Left lobe of liver (tissue), 2 donors: ENCODE data around the gene ECD. TPM values are rescaled to one million over a fixed set of nuclear protein-coding genes. Genes with fewer than 3 reads are reported as not detected.

ENCODE experiments used
- ATAC-seq: fragments of 200-7000 bp; cut with Tn5 transposase; one replicate; pipeline ENCODE4 v1.9.1; 2020; ENCODE audit warnings: mild to moderate bottlenecking, moderate library complexity
- DNase-seq: peaks from one replicate; pipeline ENCODE4 v3.0.0-alpha.2; 2020; ENCODE audit warnings: low spot score
- total RNA-seq: library from RNA; stranded (reverse); gene quantifications from one replicate; pipeline ENCODE4 v1.2.1, GENCODE V29; 2021
- donor health status: DM: no; HTN: no; CAD: no; lungs with moderate emphysema.
- donor health status: DM: no; HTN: yes; CAD: no.

Gene ECD
- total RNA-seq, 1 donor from 2014 or later, result 9.1 TPM

GRCh38 chr10:73099141-73099540 is 68.7 kb downstream of the ECD start:
- ATAC-seq (no peak), DNase-seq (no peak)

- no peak for ATAC-seq
Measured at GRCh38 chr10:73097305-73097670, 70.5 kb downstream of the ECD start.

GRCh38 chr10:73096449-73097304 is 71.1 kb downstream of the ECD start, which contains the start of gene P4HA1:
TSS of gene P4HA1 (minus strand) at chr10:73096866. CDS start at chr10:73074883, 21,983 bp downstream.
- peak; percentile 100 for DNase-seq
- ATAC-seq, result peak; percentile 93

More at GRCh38 chr10:73097305-73097670, 70.5 kb downstream of the ECD start:
- no peak for DNase-seq

- DNase-seq, result peak; percentile 71
- ATAC-seq, result peak; percentile 62
Measured at GRCh38 chr10:73096041-73096448, 71.8 kb downstream of the ECD start.

GRCh38 chr10:73095481-73096021 is 72.3 kb downstream of the ECD start:
- DNase-seq, result no peak
- ATAC-seq, result no peak

- ATAC-seq (no peak), DNase-seq (no peak)
Measured at GRCh38 chr10:73094986-73095480, 72.8 kb downstream of the ECD start.

GRCh38 chr10:73093922-73094850 is 73.6 kb downstream of the ECD start:
- DNase-seq, result no peak

GRCh38 chr10:73092830-73093229 is 75.0 kb downstream of the ECD start:
- ATAC-seq, result no peak
- DNase-seq, result no peak

More at GRCh38 chr10:73093922-73094850, 73.6 kb downstream of the ECD start:
- ATAC-seq, result no peak

GRCh38 chr10:73088304-73088703 is 79.5 kb downstream of the ECD start:
- no peak for DNase-seq
- no peak for ATAC-seq

GRCh38 chr10:73086816-73087215 is 81.0 kb downstream of the ECD start:
- peak; percentile 46 for ATAC-seq

GRCh38 chr10:73084209-73084608 is 83.6 kb downstream of the ECD start:
- no peak for ATAC-seq

More at GRCh38 chr10:73086816-73087215, 81.0 kb downstream of the ECD start:
- no peak for DNase-seq

More at GRCh38 chr10:73084209-73084608, 83.6 kb downstream of the ECD start:
- DNase-seq, result no peak

Other genes with a start within 250 kb of the ECD start
- gene PLA2G12B, start 213.2 kb downstream of the ECD start, total RNA-seq, result 60.4 TPM
- 7.3 TPM for gene P4HA1, start 71.1 kb downstream of the ECD start, total RNA-seq
- 2.7 TPM for gene NUDT13, start 57.6 kb downstream of the ECD start, total RNA-seq
- 11.1 TPM for gene FAM149B1, start 111 bp upstream of the ECD start, total RNA-seq
- gene DNAJC9, start 79.2 kb upstream of the ECD start, total RNA-seq, result 5.8 TPM
- gene MRPS16, start 84.6 kb upstream of the ECD start, total RNA-seq, result 53.6 TPM
- gene CFAP70, start 190.9 kb upstream of the ECD start, total RNA-seq, result 2.8 TPM
- 89.9 TPM for gene ANXA7, start 246.1 kb upstream of the ECD start, total RNA-seq